ENCODE measurements around the gene ZBTB40.

DNA sequence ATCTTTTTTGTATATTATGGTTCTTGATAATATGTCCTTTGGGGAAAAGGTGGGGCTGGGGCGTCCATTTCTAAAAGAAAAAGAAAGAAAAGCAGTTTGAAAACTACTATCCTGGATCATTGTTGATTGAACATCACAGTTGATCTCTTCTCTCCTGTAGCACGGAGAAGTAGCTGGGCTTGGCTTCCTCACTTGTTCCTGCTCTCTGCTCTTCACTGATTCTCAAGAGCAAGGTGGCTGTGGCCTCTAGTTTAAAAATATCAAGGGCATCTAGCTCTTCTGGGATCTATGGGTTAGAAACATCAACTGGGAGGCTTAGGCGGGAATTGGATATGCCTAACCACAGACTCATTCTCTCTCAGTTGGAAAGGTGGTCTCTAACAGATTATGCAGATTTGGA lies 73.6 kb downstream of the ZBTB40 start:
- no peak for TF ChIP-seq POLR2A (IDR thresholded peaks at IDR 0.05)
- no peak for TF ChIP-seq CTCF (IDR thresholded peaks at IDR 0.05)

Measured in esophagus squamous epithelium (tissue), 4 donors.